ENCODE data around the gene PFKL. TPM values are rescaled to one million over a fixed set of nuclear protein-coding genes. Genes with fewer than 3 reads are reported as not detected.
A peak's percentile ranks its signal among the peaks of the same experiment; 100 is the strongest.

The PFKL gene
- total and polyA plus RNA-seq, 4 donors, result 48.0 to 115 (median 103) TPM

- no peak for ATAC-seq (ENCODE audit: low FRiP score)
- no peaks in the 10 kb centered on the region for H3K4me1 ChIP-seq (ENCODE audit: control insufficient read depth in 1 of 2, insufficient read depth in 2 of 2, low read length in 2 of 2)
- no peak overlapping the region for H3K27ac ChIP-seq (ENCODE audit: low read depth in 1 of 2, low read length in 2 of 2)
- intact Hi-C loops (cut with DNase I), result no loop called here
- WGBS, 2 donors, result 62 to 63% methylated on average over 24 to 25 of the region's 25 CpGs
- no peaks in the 10 kb centered on the region for H3K27me3 ChIP-seq (ENCODE audit: control insufficient read depth in 1 of 2, insufficient read depth in 2 of 2, low read length in 1 of 2)
- no peak overlapping the region for H3K4me3 ChIP-seq (ENCODE audit: low read length in 2 of 2)
- no peaks in the 10 kb centered on the region for H3K9me3 ChIP-seq (ENCODE audit: control insufficient read depth, low read length)
- peak in 1 of 2 donors; percentile 45 for DNase-seq
- no peaks in the 10 kb centered on the region for H3K36me3 ChIP-seq (ENCODE audit: control insufficient read depth in 1 of 2, insufficient read depth in 2 of 2, low read length in 1 of 2)
Observed at GRCh38 chr21:44291936-44292811, 7.7 kb upstream of the PFKL start.

GRCh38 chr21:44292812-44293195, 7.0 kb upstream of the PFKL start:
- DNase-seq (peak in 1 of 2 donors; percentile 45), ATAC-seq (ENCODE audit: low FRiP score) (no peak)
- no peak overlapping the region for H3K4me3 ChIP-seq (ENCODE audit: low read length in 2 of 2)
- H3K27me3 ChIP-seq (ENCODE audit: control insufficient read depth in 1 of 2, insufficient read depth in 2 of 2, low read length in 1 of 2), result no peaks in the 10 kb centered on the region
- no peak overlapping the region for H3K27ac ChIP-seq (ENCODE audit: low read depth in 1 of 2, low read length in 2 of 2)
- H3K9me3 ChIP-seq (ENCODE audit: control insufficient read depth, low read length), result no peaks in the 10 kb centered on the region
- intact Hi-C loops (cut with DNase I), result no loop called here
- H3K4me1 ChIP-seq (ENCODE audit: control insufficient read depth in 1 of 2, insufficient read depth in 2 of 2, low read length in 2 of 2), result no peaks in the 10 kb centered on the region
- 89 to 90% methylated on average over 15 of the region's 15 CpGs for WGBS, 2 donors
- no peaks in the 10 kb centered on the region for H3K36me3 ChIP-seq (ENCODE audit: control insufficient read depth in 1 of 2, insufficient read depth in 2 of 2, low read length in 1 of 2)

- Histone ChIP-seq H3K27me3 (ENCODE audit: control insufficient read depth in 1 of 2, insufficient read depth in 2 of 2, low read length in 1 of 2) (no peaks in the 10 kb centered on the region), H3K4me3 (ENCODE audit: low read length in 2 of 2) (no peak overlapping the region), H3K9me3 (ENCODE audit: control insufficient read depth, low read length) (no peaks in the 10 kb centered on the region), H3K36me3 (ENCODE audit: control insufficient read depth in 1 of 2, insufficient read depth in 2 of 2, low read length in 1 of 2) (no peaks in the 10 kb centered on the region), H3K4me1 (ENCODE audit: control insufficient read depth in 1 of 2, insufficient read depth in 2 of 2, low read length in 2 of 2) (no peaks in the 10 kb centered on the region), H3K27ac (ENCODE audit: low read depth in 1 of 2, low read length in 2 of 2) (no peak overlapping the region)
- DNase-seq (peak in 1 of 2 donors; percentile 46), ATAC-seq (ENCODE audit: low FRiP score) (no peak)
- intact Hi-C loops (cut with DNase I), result no loop called here
- WGBS, 2 donors, result 93 to 94% methylated on average over 31 to 33 of the region's 33 CpGs
Observed at GRCh38 chr21:44293551-44294231, 6.2 kb upstream of the PFKL start.

GRCh38 chr21:44294391-44295162, 5.3 kb upstream of the PFKL start:
- peak; percentile 20 for ATAC-seq (ENCODE audit: low FRiP score)
- Histone ChIP-seq H3K36me3 (ENCODE audit: control insufficient read depth in 1 of 2, insufficient read depth in 2 of 2, low read length in 1 of 2) (no peaks in the 10 kb centered on the region), H3K27ac (ENCODE audit: low read depth in 1 of 2, low read length in 2 of 2) (no peak overlapping the region), H3K27me3 (ENCODE audit: control insufficient read depth in 1 of 2, insufficient read depth in 2 of 2, low read length in 1 of 2) (no peaks in the 10 kb centered on the region), H3K9me3 (ENCODE audit: control insufficient read depth, low read length) (no peaks in the 10 kb centered on the region), H3K4me1 (ENCODE audit: control insufficient read depth in 1 of 2, insufficient read depth in 2 of 2, low read length in 2 of 2) (no peaks in the 10 kb centered on the region), H3K4me3 (ENCODE audit: low read length in 2 of 2) (no peak overlapping the region)
- DNase-seq, result peak; percentile 80 to 90
- 41 to 42% methylated on average over 26 of the region's 26 CpGs for WGBS, 2 donors
- intact Hi-C loops (cut with DNase I), result no loop called here

- Histone ChIP-seq H3K27me3 (ENCODE audit: control insufficient read depth in 1 of 2, insufficient read depth in 2 of 2, low read length in 1 of 2) (no peaks in the 10 kb centered on the region), H3K36me3 (ENCODE audit: control insufficient read depth in 1 of 2, insufficient read depth in 2 of 2, low read length in 1 of 2) (no peaks in the 10 kb centered on the region), H3K4me3 (ENCODE audit: low read length in 2 of 2) (no peak overlapping the region), H3K4me1 (ENCODE audit: control insufficient read depth in 1 of 2, insufficient read depth in 2 of 2, low read length in 2 of 2) (no peaks in the 10 kb centered on the region), H3K27ac (ENCODE audit: low read depth in 1 of 2, low read length in 2 of 2) (no peak overlapping the region), H3K9me3 (ENCODE audit: control insufficient read depth, low read length) (no peaks in the 10 kb centered on the region)
- ATAC-seq (ENCODE audit: low FRiP score), result no peak
- 83 to 84% methylated on average over 14 of the region's 14 CpGs for WGBS, 2 donors
- peak in 1 of 2 donors; percentile 53 for DNase-seq
- intact Hi-C loops (cut with DNase I), result no loop called here
Observed at GRCh38 chr21:44295163-44295573, 4.7 kb upstream of the PFKL start.

GRCh38 chr21:44295646-44296045, 4.2 kb upstream of the PFKL start:
- ATAC-seq (ENCODE audit: low FRiP score) (no peak), DNase-seq (no peak)
- no peak overlapping the region for H3K27ac ChIP-seq (ENCODE audit: low read depth in 1 of 2, low read length in 2 of 2)
- intact Hi-C loops (cut with DNase I), result no loop called here
- no peaks in the 10 kb centered on the region for H3K4me1 ChIP-seq (ENCODE audit: control insufficient read depth in 1 of 2, insufficient read depth in 2 of 2, low read length in 2 of 2)
- no peaks in the 10 kb centered on the region for H3K9me3 ChIP-seq (ENCODE audit: control insufficient read depth, low read length)
- H3K4me3 ChIP-seq (ENCODE audit: low read length in 2 of 2), result no peak overlapping the region
- H3K27me3 ChIP-seq (ENCODE audit: control insufficient read depth in 1 of 2, insufficient read depth in 2 of 2, low read length in 1 of 2), result no peaks in the 10 kb centered on the region
- 89 to 92% methylated on average over 10 of the region's 10 CpGs for WGBS, 2 donors
- H3K36me3 ChIP-seq (ENCODE audit: control insufficient read depth in 1 of 2, insufficient read depth in 2 of 2, low read length in 1 of 2), result no peaks in the 10 kb centered on the region

GRCh38 chr21:44296103-44296519, 3.7 kb upstream of the PFKL start:
- DNase-seq (no peak), ATAC-seq (ENCODE audit: low FRiP score) (no peak)
- Histone ChIP-seq H3K4me1 (ENCODE audit: control insufficient read depth in 1 of 2, insufficient read depth in 2 of 2, low read length in 2 of 2) (no peaks in the 10 kb centered on the region), H3K9me3 (ENCODE audit: control insufficient read depth, low read length) (no peaks in the 10 kb centered on the region), H3K4me3 (ENCODE audit: low read length in 2 of 2) (no peak overlapping the region), H3K36me3 (ENCODE audit: control insufficient read depth in 1 of 2, insufficient read depth in 2 of 2, low read length in 1 of 2) (no peaks in the 10 kb centered on the region), H3K27me3 (ENCODE audit: control insufficient read depth in 1 of 2, insufficient read depth in 2 of 2, low read length in 1 of 2) (no peaks in the 10 kb centered on the region), H3K27ac (ENCODE audit: low read depth in 1 of 2, low read length in 2 of 2) (no peak overlapping the region)
- WGBS, 2 donors, result 85 to 88% methylated on average over 8 to 12 of the region's 12 CpGs
- intact Hi-C loops (cut with DNase I), result no loop called here

- Histone ChIP-seq H3K4me1 (ENCODE audit: control insufficient read depth in 1 of 2, insufficient read depth in 2 of 2, low read length in 2 of 2) (no peaks in the 10 kb centered on the region), H3K9me3 (ENCODE audit: control insufficient read depth, low read length) (no peaks in the 10 kb centered on the region), H3K4me3 (ENCODE audit: low read length in 2 of 2) (no peak overlapping the region), H3K27ac (ENCODE audit: low read depth in 1 of 2, low read length in 2 of 2) (no peak overlapping the region), H3K27me3 (ENCODE audit: control insufficient read depth in 1 of 2, insufficient read depth in 2 of 2, low read length in 1 of 2) (no peaks in the 10 kb centered on the region), H3K36me3 (ENCODE audit: control insufficient read depth in 1 of 2, insufficient read depth in 2 of 2, low read length in 1 of 2) (no peaks in the 10 kb centered on the region)
- intact Hi-C loops (cut with DNase I), result no loop called here
- ATAC-seq (ENCODE audit: low FRiP score) (no peak), DNase-seq (no peak)
- 77 to 82% methylated on average over 13 of the region's 13 CpGs for WGBS, 2 donors
Observed at GRCh38 chr21:44296916-44297315, 2.9 kb upstream of the PFKL start.

Data from aorta (tissue), 5 donors.